B cell (primary cell): ENCODE results near the gene TP53I3. TPM values are rescaled to one million over a fixed set of nuclear protein-coding genes. Genes with fewer than 3 reads are reported as not detected.

Experiments used
- polyA plus RNA-seq: library from polyadenylated mRNA; depleted of rRNA; stranded (reverse); fragments of >200 nt; gene quantifications from 2 replicates; pipeline ENCODE4 v1.2.3, GENCODE V29; 2012
- small RNA-seq: library from RNA; depleted of rRNA; stranded (forward); fragments of <200 nt; gene quantifications from one replicate; pipeline ENCODE3, GENCODE V24; 2012; ENCODE audit warnings: low replicate concordance, low read depth; ENCODE audit not compliant: insufficient read length
- total RNA-seq, 2 donors: library from RNA; stranded (reverse); fragments of 120-200 nt in 1 of 2; gene quantifications; 1 replicate in 1 of 2; 2 replicates in 1 of 2; pipeline versions ENCODE4 v1.2.3 to v1.2.4, GENCODE V29; 2013 to 2022

The TP53I3 gene
- total and polyA plus RNA-seq, 2 donors (not counting 1 experiment from before 2014, with no cell fraction given), result 3.9 to 7.3 TPM

Small RNA genes within 50 kb of the gene (small RNA-seq; reads per million reads assigned to genes)
- not detected for gene RNU6-370P

Other genes with a start within 250 kb of the TP53I3 start
- 90.8 and 95.4 TPM in 2 replicates for gene ATAD2B, start 157.7 kb downstream of the TP53I3 start, total RNA-seq
- gene ATAD2B, start 157.7 kb downstream of the TP53I3 start, polyA plus RNA-seq, result 5.1 and 7.3 TPM in 2 replicates
- gene UBXN2A, start 144.4 kb downstream of the TP53I3 start, total RNA-seq, result 13.4 and 14.2 TPM in 2 replicates
- gene UBXN2A, start 144.4 kb downstream of the TP53I3 start, polyA plus RNA-seq, result 2.7 and 2.8 TPM in 2 replicates
- not detected in 2 replicates for gene MFSD2B, start 74.7 kb downstream of the TP53I3 start, total RNA-seq
- not detected in 2 replicates for gene MFSD2B, start 74.7 kb downstream of the TP53I3 start, polyA plus RNA-seq
- 21.6 and 22.3 TPM in 2 replicates for gene WDCP, start 37.4 kb downstream of the TP53I3 start, total RNA-seq
- 2.2 and 3.9 TPM in 2 replicates for gene WDCP, start 37.4 kb downstream of the TP53I3 start, polyA plus RNA-seq
- gene FKBP1B, start 35.1 kb downstream of the TP53I3 start, total RNA-seq, result 3.1 and 3.8 TPM in 2 replicates
- 0.85 and 0.99 TPM in 2 replicates for gene FKBP1B, start 35.1 kb downstream of the TP53I3 start, polyA plus RNA-seq
- 45.0 and 47.2 TPM in 2 replicates for gene SF3B6, start 8.5 kb downstream of the TP53I3 start, total RNA-seq
- 48.4 and 71.6 TPM in 2 replicates for gene SF3B6, start 8.5 kb downstream of the TP53I3 start, polyA plus RNA-seq
- 0.39 and 0.66 TPM in 2 replicates for gene PFN4, start 38.5 kb upstream of the TP53I3 start, total RNA-seq
- gene PFN4, start 38.5 kb upstream of the TP53I3 start, polyA plus RNA-seq, result 0.13 and 0.39 TPM in 2 replicates
- gene FAM228B, start 38.6 kb upstream of the TP53I3 start, total RNA-seq, result 47.2 and 49.6 TPM in 2 replicates
- 9.8 and 13.4 TPM in 2 replicates for gene FAM228B, start 38.6 kb upstream of the TP53I3 start, polyA plus RNA-seq
- 0.27 TPM in 1 of 2 replicates, not detected in the other for gene FAM228A, start 90.2 kb upstream of the TP53I3 start, total RNA-seq
- 0.07 TPM in 1 of 2 replicates, not detected in the other for gene FAM228A, start 90.2 kb upstream of the TP53I3 start, polyA plus RNA-seq